GM10248 (cell line): ENCODE data around the gene WBP11.

ENCODE experiments used
- CTCF ChIA-PET: fragments of 300-600 bp; sonication (Branson Sonifier 250); formaldehyde crosslinking; extraction: SDS; loops from one replicate; lab custom pipeline; 2021; ENCODE audit warnings: antibody characterized with exemption; lab: Yijun Ruan, JAX
- POLR2A ChIA-PET: fragments of 350-650 bp; sonication (Branson Sonifier 250); formaldehyde crosslinking; extraction: SDS; loops from one replicate; lab custom pipeline; 2020; ENCODE audit warnings: antibody characterized with exemption; lab: Yijun Ruan, JAX
- DNase-seq: peaks from one replicate; pipeline ENCODE4 v3.0.0; 2012; ENCODE audit errors: extremely low spot score
- TF ChIP-seq, protein P1 (sequence below): IDR thresholded peaks from 2 replicates; pipeline ENCODE4 v1.5.1; 2012; ENCODE audit warnings: mild to moderate bottlenecking, low read depth; ENCODE audit errors: extremely low read depth, missing control alignments, control extremely low read depth

WBP11 gene

DNA sequence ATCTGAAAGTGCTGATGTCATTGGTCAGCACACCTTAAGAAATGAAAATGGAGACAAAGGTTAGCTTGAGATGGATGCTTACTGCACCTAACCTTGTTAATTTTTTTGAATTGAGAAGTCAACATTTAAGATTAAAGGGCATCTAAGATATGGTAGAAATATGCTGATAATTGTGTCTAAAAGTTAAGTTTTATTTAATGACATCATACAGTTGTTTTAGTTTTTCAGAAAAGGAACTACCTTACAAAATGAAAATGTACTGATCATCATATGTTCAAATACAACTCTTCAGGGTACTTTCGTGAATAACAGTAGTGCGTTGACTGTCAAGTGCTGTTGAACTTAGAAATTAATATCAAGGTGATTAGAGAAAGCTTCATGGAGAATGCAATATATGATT lies 8.2 kb upstream of the WBP11 start:
- ChIA-PET CTCF (interaction anchor here (1.0 to 1.2 kb wide), 2 partner anchors 11 to 20 kb away, joined by 3 read pairs; no protein-coding TSS in a partner anchor), POLR2A (no interaction called here)
- DNase-seq = no peak
- TF ChIP-seq, protein P1, sequence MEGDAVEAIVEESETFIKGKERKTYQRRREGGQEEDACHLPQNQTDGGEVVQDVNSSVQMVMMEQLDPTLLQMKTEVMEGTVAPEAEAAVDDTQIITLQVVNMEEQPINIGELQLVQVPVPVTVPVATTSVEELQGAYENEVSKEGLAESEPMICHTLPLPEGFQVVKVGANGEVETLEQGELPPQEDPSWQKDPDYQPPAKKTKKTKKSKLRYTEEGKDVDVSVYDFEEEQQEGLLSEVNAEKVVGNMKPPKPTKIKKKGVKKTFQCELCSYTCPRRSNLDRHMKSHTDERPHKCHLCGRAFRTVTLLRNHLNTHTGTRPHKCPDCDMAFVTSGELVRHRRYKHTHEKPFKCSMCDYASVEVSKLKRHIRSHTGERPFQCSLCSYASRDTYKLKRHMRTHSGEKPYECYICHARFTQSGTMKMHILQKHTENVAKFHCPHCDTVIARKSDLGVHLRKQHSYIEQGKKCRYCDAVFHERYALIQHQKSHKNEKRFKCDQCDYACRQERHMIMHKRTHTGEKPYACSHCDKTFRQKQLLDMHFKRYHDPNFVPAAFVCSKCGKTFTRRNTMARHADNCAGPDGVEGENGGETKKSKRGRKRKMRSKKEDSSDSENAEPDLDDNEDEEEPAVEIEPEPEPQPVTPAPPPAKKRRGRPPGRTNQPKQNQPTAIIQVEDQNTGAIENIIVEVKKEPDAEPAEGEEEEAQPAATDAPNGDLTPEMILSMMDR = no peak

DNA sequence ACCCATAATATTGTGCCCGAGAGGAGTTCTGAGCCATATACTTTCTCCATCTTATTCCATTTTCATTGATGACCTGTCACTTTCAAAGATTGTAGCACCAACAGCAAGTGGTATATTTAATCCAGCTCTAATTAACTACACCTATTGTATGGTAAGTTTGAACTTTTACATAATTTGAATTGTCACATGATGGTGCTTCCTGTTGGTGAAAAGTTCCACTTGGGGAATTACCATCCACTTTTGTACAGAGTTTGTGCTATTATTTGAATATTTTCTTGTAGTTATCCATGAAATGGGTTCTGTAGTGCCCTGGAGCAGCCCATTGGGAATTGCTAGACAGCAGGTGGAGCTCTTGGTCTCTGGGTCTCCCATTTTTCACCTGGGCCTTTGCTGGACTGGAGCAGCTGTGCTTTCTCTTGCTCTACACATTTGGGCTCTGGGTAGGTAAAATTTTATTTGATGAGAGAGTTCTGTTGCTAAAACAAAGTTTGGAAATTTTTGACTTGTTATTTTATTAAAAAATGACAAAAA lies 7.7 kb upstream of the WBP11 start:
- CTCF ChIA-PET = interaction anchor here (1.0 to 1.2 kb wide), 3 partner anchors 12 to 21 kb away, joined by 3 read pairs; no protein-coding TSS in a partner anchor
- DNase-seq = no peak
- POLR2A ChIA-PET = no interaction called here

DNA sequence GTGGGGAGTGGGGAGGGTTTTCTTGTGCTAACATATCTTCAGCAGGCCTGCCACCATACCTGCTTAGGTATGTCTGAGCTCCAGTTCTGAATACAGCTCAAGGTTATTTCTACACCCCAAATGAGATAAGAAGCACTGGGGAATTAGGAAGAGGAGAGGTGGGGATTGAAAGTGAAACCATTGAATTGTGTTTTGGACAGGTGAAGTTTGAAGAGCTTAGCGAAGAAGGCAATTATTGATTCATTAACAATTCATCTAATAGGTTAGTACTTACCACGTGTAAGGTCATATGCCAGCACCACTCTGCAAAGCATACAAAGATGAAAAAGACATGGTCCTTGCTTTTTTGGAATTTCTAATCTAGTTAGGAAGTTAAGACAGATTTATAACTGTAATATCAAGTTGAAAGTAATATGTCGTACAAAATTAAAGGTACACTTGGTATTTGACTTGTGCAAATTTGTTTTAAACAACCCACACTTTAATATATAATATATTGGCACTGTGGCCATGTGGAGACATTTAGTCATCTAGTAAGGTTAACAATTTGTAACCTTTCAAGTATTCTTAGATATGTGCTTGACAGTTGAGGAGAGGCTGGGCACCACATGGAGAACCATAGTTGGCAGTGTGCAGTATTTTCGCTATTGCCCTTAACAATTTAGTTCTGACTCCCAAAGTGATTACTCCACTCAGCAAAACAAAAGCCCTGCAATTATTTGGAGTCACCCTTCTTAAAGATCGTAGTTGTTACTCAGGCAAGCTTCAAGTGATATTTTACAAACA lies 7.1 kb upstream of the WBP11 start:
- CTCF ChIA-PET = interaction anchor here (0.9 to 1.2 kb wide), 4 partner anchors 9 to 41 kb away, joined by 3 to 4 read pairs (median 3); no protein-coding TSS in a partner anchor
- TF ChIP-seq, protein P1 = no peak
- POLR2A ChIA-PET = no interaction called here
- no peak for DNase-seq

More for the DNA sequence above, 7.7 kb upstream of the WBP11 start:
- TF ChIP-seq, protein P1 = peak; percentile 21

DNA sequence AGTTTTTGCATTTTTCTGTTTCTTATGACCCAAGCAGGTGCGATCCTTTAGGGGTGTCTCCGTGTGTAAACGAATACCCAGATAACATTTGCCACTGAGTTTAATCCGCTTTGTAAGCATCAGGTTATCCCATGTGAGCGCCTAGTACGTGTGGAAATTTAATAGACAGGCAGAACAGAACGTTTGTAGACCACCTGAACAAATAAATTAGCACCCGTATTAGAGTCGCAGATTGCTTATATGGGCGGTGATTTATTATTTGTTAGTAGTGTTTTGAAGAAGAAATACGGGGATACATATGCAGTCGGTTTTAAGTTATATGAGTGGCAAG lies 517 bp upstream of the WBP11 start:
- ChIA-PET CTCF (interaction anchor here (1.4 to 2.1 kb wide), 2 partner anchors 20 to 417 kb away, joined by 3 to 7 read pairs; partner anchors contain the start of gene RERG), POLR2A (interaction anchor here (0.6 to 1.0 kb wide), 4 partner anchors 11 to 33 kb away, joined by 3 to 12 read pairs (median 6); a partner anchor contains a TSS)
- TF ChIP-seq, protein P1 = no peak
- no peak for DNase-seq

DNA sequence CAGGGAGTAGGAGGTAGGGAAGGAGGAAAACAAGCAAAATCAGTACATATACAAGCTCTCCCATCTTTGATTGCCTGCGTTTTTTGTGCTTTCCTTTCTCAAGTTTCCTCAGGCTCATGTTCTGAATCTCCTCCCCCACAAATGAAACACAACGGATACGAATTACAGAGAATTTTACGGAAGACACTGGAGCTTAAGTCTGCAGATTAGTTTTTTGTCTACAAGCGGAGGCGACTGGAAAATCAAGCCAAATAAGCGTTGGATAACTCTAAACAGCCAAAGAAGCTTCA lies 612 bp downstream of the WBP11 start:
- ChIA-PET POLR2A (interaction anchor here (0.9 to 1.0 kb wide), 2 partner anchors 10 to 16 kb away, joined by 3 read pairs; no protein-coding TSS in a partner anchor), CTCF (interaction anchor here (0.8 to 2.1 kb wide), 9 partner anchors 12 to 419 kb away, joined by 3 to 9 read pairs (median 4); partner anchors contain the start of genes RERG and SMCO3)
- DNase-seq = no peak
- TF ChIP-seq, protein P1 = no peak

DNA sequence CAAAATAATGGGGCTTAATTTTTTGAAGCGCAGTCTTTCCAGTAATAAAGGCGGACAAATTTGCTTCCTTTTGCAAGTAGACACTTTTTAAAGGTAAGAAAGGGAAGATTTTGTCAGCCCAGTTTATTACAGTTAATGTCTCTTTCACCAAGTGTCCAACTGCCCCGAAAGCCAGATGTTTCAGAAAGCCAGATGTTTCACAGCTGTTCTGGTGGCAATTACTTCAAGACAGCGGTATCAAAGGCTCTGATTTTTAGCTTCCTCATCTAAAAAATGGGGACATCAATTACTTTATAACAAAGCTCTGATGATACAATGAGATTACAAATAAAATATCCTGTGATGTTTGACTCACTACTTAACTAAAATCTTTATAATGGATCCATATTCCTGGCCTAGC lies 1.0 kb downstream of the WBP11 start:
- no peak for DNase-seq
- CTCF ChIA-PET = interaction anchor here (0.8 to 2.1 kb wide), 9 partner anchors 12 to 419 kb away, joined by 3 to 9 read pairs (median 4); partner anchors contain the start of genes RERG and SMCO3
- TF ChIP-seq, protein P1 = no peak
- POLR2A ChIA-PET = interaction anchor here (0.7 to 0.9 kb wide), 2 partner anchors 15 to 549 kb away, joined by 3 to 5 read pairs; no protein-coding TSS in a partner anchor
